HEK293T (cell line): ENCODE results near the gene NCL.

Experiments used
- BHLHE40 ChIP-seq: fragments of 450-650 bp; IDR thresholded peaks from 2 replicates; pipeline ENCODE4 v1.6.1; 2016; ENCODE audit warnings: mild to moderate bottlenecking, moderate library complexity, borderline replicate concordance
- ELF4 ChIP-seq: fragments of 450-650 bp; IDR thresholded peaks from 2 replicates; pipeline ENCODE4 v1.6.1; 2017; ENCODE audit warnings: antibody characterized with exemption
- FOXA1 ChIP-seq: fragments of 450-650 bp; IDR thresholded peaks from 2 replicates; pipeline ENCODE4 v1.6.1; 2016; ENCODE audit warnings: mild to moderate bottlenecking
- FOXM1 ChIP-seq: fragments of 450-650 bp; IDR thresholded peaks from 2 replicates; pipeline ENCODE4 v1.6.1; 2017; ENCODE audit warnings: mild to moderate bottlenecking, borderline replicate concordance
- HDGF ChIP-seq: fragments of 450-650 bp; IDR thresholded peaks from 2 replicates; pipeline ENCODE4 v1.6.1; 2017; ENCODE audit warnings: antibody characterized with exemption, borderline replicate concordance
- SP1 ChIP-seq: fragments of 450-650 bp; IDR thresholded peaks from 2 replicates; pipeline ENCODE4 v1.6.1; 2017
- SUZ12 ChIP-seq: fragments of 450-650 bp; IDR thresholded peaks from 2 replicates; pipeline ENCODE4 v1.6.1; 2016; ENCODE audit warnings: mild to moderate bottlenecking
- ZNF384 ChIP-seq: fragments of 450-650 bp; IDR thresholded peaks from 2 replicates; pipeline ENCODE4 v1.6.1; 2016

DNA sequence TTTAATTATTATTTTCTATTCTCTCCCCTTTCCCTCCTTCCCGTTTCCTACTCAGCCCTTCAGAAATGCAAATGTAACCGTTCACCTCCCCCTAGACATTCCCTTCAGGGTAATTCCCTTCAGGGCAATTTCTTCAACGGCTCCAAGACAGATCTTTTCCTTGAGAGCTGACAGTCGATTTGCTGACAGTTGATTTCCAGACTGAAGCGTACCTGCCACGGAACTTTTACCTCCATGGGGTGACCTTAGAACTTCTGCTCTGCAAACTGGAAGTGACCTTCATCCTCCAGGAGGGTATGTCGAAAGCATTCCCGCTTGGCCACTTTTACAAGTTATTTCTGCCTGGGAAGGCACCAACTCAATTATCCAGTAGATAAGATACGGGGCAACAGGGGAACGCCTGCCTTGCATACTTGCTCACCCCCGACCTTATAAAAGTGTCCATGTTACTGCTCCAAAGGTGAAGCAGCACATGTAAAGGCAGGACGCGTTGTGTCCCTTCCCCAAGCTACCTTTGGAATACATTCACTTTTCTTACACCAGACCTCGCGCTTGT lies 50.3 kb downstream of the NCL start:
- no peak for TF ChIP-seq ZNF384
- no peak for TF ChIP-seq BHLHE40
- TF ChIP-seq SUZ12, result no peak
- TF ChIP-seq FOXA1, result no peak
- no peak for TF ChIP-seq FOXM1
- TF ChIP-seq SP1, result no peak
- no peak for TF ChIP-seq ELF4
- no peak for TF ChIP-seq HDGF
